NCI-H526 treated with DMSO at 0.1 percent for 48 hours (cell line): ENCODE data around the gene CCDC197.

Source experiments
- DNase-seq: peaks from one replicate; lab custom pipeline; 2025; lab: John Stamatoyannopoulos, UW

Gene CCDC197

DNA sequence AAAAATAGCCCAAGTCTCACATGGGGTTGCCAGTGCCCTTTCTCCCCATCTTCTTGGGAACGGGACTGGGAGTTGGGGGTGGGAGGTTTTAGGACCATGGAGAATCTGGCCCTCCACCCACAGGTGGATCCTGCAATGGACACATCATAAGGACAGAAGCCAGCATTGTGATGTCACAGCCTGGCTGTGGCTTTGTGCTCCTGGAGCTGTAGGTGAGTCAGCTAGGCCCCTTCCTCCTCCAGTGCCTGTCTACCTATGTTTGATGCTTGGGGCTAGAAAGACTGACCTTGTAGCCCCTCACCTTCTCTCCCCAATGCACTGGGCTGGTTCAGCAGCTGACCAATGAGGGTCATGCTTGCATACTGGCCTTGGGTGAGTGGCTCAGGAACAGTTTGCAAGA, at the start of gene CCDC197:
Gene CCDC197 (plus strand): TSS at position 220 of the 400 bp plus-strand sequence. CDS start 831 bp downstream, outside the sequence.
- no peak for DNase-seq

GRCh38 chr14:93949511-93950075, 47.5 kb upstream of the CCDC197 start:
- no peak for DNase-seq

- DNase-seq: no peak
These were observed 46.0 kb upstream of the CCDC197 start for GRCh38 chr14:93950948-93951634.

DNA sequence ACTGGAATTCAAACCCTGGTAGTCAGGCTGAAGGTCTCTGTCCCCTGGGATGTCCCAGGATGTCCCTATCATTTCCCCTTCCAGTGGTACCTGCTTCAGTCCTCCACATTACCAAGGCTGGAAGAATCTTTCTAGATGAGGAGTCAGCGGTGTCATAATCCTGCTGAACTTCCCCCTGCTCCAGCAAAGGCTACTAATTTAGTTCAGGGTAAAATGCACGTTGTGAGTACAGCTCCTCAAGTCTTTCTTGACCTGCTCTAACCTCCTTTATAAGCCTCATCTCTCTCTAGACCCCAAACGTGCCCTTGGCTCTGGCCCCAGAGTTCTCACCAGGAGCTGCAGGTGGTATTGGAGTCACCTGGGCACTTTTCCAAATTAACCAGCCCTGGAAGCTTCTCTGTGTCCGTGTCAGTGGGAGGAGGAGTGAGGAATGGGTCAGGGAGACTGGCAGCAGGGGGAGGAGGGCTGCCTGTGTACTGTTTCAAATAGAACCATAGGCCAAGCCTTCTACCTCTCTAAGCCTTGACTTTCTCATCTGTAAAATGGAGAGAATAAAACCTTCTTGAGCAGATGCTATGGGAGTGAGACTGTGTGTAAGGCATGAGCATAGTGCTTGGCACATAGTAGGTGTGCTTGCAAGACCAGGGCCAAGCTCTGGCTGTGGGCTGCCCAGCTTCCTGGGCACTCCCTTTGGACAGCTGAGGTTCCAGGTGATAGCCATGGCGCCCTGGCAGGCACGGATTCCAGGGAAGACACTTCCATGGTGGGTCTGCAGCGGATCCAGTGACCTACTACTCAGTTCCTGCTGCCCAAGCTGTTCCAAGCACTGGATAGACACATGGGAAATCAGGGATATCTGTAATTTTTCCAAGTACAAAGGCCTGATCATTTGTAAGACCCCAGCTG, 45.2 kb upstream of the CCDC197 start:
- no peak for DNase-seq

- DNase-seq: no peak
These were observed 44.3 kb upstream of the CCDC197 start for GRCh38 chr14:93952829-93953228.

GRCh38 chr14:93953263-93953662, 43.8 kb upstream of the CCDC197 start:
- DNase-seq: no peak

GRCh38 chr14:93953739-93954515, 43.2 kb upstream of the CCDC197 start:
- no peak for DNase-seq

DNA sequence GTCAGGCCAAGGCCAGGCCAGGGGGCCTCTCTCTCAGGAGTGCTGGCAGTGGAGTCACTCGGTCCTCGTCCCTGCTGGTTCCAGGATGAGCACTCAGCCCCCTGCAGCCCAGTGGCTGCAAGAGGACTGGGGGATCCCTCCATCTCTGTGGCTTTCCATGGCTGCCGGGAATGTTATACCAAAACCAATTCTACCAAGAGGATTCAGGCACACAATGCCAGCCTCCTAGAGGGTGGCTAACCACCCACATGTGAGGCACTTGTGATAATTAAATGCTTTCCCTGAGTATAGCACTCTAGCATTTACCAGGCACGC, 42.6 kb upstream of the CCDC197 start:
- no peak for DNase-seq

- DNase-seq: no peak
These were observed 41.9 kb upstream of the CCDC197 start for GRCh38 chr14:93954900-93955849.

DNA sequence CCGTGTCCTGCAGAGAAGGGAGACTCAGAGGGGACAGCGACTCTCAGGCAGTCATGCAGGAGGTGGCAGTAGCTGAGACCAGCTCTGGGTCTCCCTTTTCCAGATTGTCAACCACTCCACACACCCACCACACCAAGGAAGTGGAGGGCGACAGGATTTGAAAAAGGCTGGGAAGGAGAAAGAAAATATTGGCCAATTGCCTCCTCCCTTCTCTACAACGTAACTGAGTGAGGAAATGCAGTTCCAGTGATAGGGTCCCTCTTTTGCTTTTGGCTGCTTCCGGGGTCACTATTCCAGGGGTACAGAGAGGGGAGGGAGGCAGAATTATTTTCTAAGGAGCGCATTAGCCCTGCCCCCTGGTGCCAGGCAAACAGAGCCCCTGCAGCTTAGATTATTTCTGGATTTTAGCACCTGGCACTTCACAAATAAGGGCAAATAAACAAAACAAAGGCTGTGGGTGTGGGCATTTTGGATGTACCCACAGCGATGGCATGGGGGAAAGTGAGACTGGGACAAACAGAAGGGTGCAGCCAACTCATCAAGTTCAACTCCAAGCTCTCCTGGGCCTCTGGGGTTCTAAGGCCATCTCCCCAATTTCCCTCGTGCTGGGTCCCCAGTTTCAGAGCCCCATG, 41.1 kb upstream of the CCDC197 start:
- DNase-seq: no peak

GRCh38 chr14:93956514-93957332, 40.4 kb upstream of the CCDC197 start:
- no peak for DNase-seq

GRCh38 chr14:93957333-93957710, 39.8 kb upstream of the CCDC197 start:
- DNase-seq: no peak

DNA sequence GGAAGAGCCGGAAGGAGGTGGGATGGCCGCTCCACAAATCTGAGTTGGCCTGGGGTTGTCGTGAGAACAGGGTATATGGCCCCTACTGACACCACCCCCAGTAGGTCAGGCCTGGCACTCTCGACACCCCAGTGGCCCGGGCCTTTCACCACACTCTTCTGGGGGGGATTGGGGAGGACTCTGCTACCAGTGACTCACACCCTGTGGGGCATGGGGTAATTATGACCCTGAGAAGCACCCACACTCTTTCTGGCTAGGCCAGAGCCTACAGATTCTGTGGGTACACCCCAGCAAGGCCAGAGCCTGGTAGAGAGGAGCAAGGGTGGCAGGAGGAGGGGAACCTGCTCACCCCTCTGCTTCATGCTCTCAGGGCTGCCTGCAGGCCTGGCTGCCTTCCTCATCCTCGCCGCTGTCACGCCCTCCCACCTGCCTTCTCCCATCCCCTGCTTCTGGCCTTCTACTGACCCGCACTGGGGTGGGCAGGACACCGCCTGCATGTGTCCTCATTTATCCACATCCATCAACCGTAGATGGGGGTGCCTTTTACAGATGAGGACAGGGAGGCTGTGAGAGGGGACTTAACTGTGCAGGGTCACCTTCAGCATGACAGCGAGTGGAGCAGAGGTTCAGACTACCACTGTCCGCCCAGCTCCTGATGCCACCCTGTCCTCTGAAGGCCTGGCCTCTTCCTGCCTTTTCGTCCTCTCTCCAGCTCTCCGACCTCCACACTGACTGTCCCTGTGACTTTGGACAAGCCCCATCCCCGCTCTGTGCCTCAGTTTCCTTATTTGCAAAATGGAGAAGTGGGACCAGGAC, 39.1 kb upstream of the CCDC197 start:
- no peak for DNase-seq

DNA sequence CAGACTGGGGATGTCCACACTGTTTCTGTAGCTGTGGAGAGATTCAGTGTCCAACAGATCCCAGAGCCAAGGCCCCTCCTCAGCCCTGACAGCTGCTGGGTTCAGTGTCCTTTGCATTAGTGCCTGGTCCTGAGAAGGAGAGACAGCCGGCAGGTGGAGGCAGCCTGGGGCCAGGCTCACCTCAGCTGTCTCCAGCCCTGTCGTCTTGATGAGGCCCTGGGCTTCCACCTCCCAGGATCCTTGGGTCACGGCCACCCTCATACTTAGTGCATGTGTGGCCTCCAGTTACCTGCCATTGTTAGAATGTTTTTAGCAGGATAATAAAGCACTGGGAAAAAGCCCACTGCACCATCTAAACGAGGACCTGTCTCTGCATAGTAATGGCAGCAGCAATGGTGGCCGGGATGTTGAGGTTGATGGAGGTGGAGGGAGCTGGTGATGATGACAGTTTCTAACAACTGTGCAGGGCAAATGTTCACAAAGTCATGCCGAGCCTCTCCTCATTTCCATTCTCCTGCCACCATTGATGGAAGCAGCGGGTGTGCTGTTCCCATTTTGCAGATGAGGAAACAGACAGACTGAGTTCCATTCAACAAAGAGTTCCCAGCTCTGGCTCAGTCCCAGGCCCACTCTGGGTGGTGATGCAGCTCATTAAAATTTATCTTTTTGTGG, 38.4 kb upstream of the CCDC197 start:
- no peak for DNase-seq

GRCh38 chr14:93959239-93960107, 37.6 kb upstream of the CCDC197 start:
- DNase-seq: no peak

DNA sequence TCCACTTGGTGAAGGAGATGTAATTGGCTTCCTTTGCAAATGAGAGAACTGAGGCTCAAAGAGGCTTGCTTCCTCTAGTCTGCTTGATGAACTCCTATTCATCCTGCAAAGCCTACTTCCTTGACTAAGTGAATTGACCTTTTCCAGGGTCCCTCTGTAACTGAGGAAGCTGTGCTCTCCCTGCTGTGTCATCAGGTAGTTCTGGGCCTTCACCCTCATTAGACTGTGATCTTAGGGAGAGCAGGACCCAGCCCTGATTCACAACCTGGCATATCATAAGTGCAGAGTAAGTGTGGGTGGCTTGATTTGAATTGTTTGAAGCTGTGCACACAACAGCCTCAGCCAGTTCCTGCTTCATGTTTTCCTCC, 37.0 kb upstream of the CCDC197 start:
- no peak for DNase-seq

- DNase-seq: no peak
These were observed 36.2 kb upstream of the CCDC197 start for GRCh38 chr14:93960774-93961438.
